GM12872 (cell line): ENCODE data around the gene INAFM2.

ENCODE experiments used
- CTCF ChIP-seq: IDR thresholded peaks from 3 replicates; pipeline ENCODE4 v1.5.1; 2011; ENCODE audit warnings: low read depth, mild to moderate bottlenecking, low read length, moderate library complexity; ENCODE audit not compliant: insufficient read depth

INAFM2 gene

GRCh38 chr15:40357723-40358470 lies 34.4 kb downstream of the INAFM2 start, which contains the start of gene DISP2:
Gene DISP2 (plus strand): TSS chr15:40358219. CDS start chr15:40358322, 103 bp downstream.
- TF ChIP-seq CTCF, result no peak

GRCh38 chr15:40358471-40359353 lies 35.2 kb downstream of the INAFM2 start:
- TF ChIP-seq CTCF, result peak; percentile 11; the same call in 1 of the 3 replicates

GRCh38 chr15:40360015-40360414 lies 36.5 kb downstream of the INAFM2 start:
- no peak for TF ChIP-seq CTCF

- TF ChIP-seq CTCF, result no peak
Observed at GRCh38 chr15:40361640-40362039, 38.1 kb downstream of the INAFM2 start.

GRCh38 chr15:40363611-40364010 lies 40.1 kb downstream of the INAFM2 start:
- TF ChIP-seq CTCF, result no peak

GRCh38 chr15:40364251-40364650 lies 40.8 kb downstream of the INAFM2 start:
- no peak for TF ChIP-seq CTCF

GRCh38 chr15:40365016-40365415 lies 41.5 kb downstream of the INAFM2 start:
- TF ChIP-seq CTCF, result no peak
